Measurements from ENCODE around the gene CAPN11.

The CAPN11 gene

GRCh38 chr6:44217332-44218143, 58.9 kb downstream of the CAPN11 start:
- no peak for DNase-seq

- DNase-seq: no peak
These were observed 60.6 kb downstream of the CAPN11 start for GRCh38 chr6:44219053-44219814.

GRCh38 chr6:44219815-44220784, 61.5 kb downstream of the CAPN11 start:
- no peak for DNase-seq

GRCh38 chr6:44220913-44221290, 62.3 kb downstream of the CAPN11 start:
- DNase-seq: no peak

- DNase-seq: peak; percentile 43 to 63
These were observed 62.8 kb downstream of the CAPN11 start for GRCh38 chr6:44221291-44221960.

GRCh38 chr6:44221961-44222335, 63.3 kb downstream of the CAPN11 start:
- DNase-seq: no peak

GRCh38 chr6:44222486-44223318, 64.1 kb downstream of the CAPN11 start:
- no peak for DNase-seq

GRCh38 chr6:44223319-44224028, 64.9 kb downstream of the CAPN11 start, which contains the start of gene SLC29A1:
TSS of gene SLC29A1 (plus strand) at chr6:44223595. CDS start at chr6:44227314, 3,719 bp downstream.
- peak; percentile 41 to 54 for DNase-seq

- no peak for DNase-seq
These were observed 65.7 kb downstream of the CAPN11 start for GRCh38 chr6:44224029-44224964.

GRCh38 chr6:44224965-44225305, 66.3 kb downstream of the CAPN11 start:
- DNase-seq: no peak

- DNase-seq: no peak
These were observed 67.1 kb downstream of the CAPN11 start for GRCh38 chr6:44225579-44226325.

- no peak for DNase-seq
These were observed 67.9 kb downstream of the CAPN11 start for GRCh38 chr6:44226368-44227147.

GRCh38 chr6:44227148-44227793, 68.7 kb downstream of the CAPN11 start:
- no peak for DNase-seq

GRCh38 chr6:44228031-44228430, 69.4 kb downstream of the CAPN11 start:
- no peak for DNase-seq

GRCh38 chr6:44228433-44228832, 69.8 kb downstream of the CAPN11 start:
- DNase-seq: no peak

GRCh38 chr6:44228836-44229235, 70.2 kb downstream of the CAPN11 start:
- no peak for DNase-seq

- DNase-seq: no peak
These were observed 70.9 kb downstream of the CAPN11 start for GRCh38 chr6:44229376-44230033.
